Tibial nerve (tissue), 4 donors: Measurements from ENCODE around the gene CA5B. TPM values are rescaled to one million over a fixed set of nuclear protein-coding genes. Genes with fewer than 3 reads are reported as not detected.
"Not testable (repeated sequence)": the region's sequence is repeated elsewhere in the genome, so short reads cannot be mapped to it uniquely, and the experiment has no call there.

Source experiments
- DNase-seq, 2 donors: peaks; one replicate each; pipeline ENCODE4 v3.0.0-alpha.2; 2019; ENCODE audit warnings: low spot score in 2 of 2
- H3K27ac ChIP-seq, 4 donors: fragments of 200-600 bp; sonication (generic) in 3 of 4; one replicate each; pipeline ENCODE4 v1.5.1; 2017 to 2019; ENCODE audit warnings: mild to moderate bottlenecking in 1 of 4
- H3K27me3 ChIP-seq, 2 donors: fragments of 200-600 bp; sonication (generic) in 1 of 2; one replicate each; pipeline versions ENCODE4 v1.5.1 to v1.6.0; 2017 to 2019
- H3K36me3 ChIP-seq, 3 donors: fragments of 200-600 bp; sonication (generic); one replicate each; pipeline ENCODE4 v1.5.1; 2018 to 2019
- H3K4me1 ChIP-seq, 4 donors: fragments of 200-600 bp; sonication (generic) in 3 of 4; one replicate each; pipeline ENCODE4 v1.5.1; 2017 to 2019
- H3K4me3 ChIP-seq, 4 donors: fragments of 200-600 bp; sonication (generic) in 3 of 4; one replicate each; pipeline ENCODE4 v1.5.1; 2017 to 2019; ENCODE audit warnings: mild to moderate bottlenecking in 1 of 4, moderate library complexity in 1 of 4
- H3K9me3 ChIP-seq, 4 donors: fragments of 200-600 bp; sonication (generic) in 3 of 4; one replicate each; pipeline ENCODE4 v1.5.1; 2017 to 2019
- EP300 ChIP-seq, 2 donors: sonication (generic); formaldehyde crosslinking; IDR thresholded peaks; one replicate each; pipeline ENCODE4 v1.6.1; 2017; ENCODE audit warnings: antibody characterized with exemption in 2 of 2, mild to moderate bottlenecking in 1 of 2
- POLR2A ChIP-seq, 2 donors: fragments of 450-650 bp; IDR thresholded peaks; one replicate each; pipeline ENCODE4 v1.6.1; 2017; ENCODE audit warnings: antibody characterized with exemption in 2 of 2, mild to moderate bottlenecking in 2 of 2, moderate library complexity in 2 of 2
- WGBS, 2 donors: methylation state at CpG; one replicate each; pipeline ENCODE4 v1.1.5; 2018; 5-methylcytosine and 5-hydroxymethylcytosine counted together
- total RNA-seq, 4 donors: library from RNA; depleted of rRNA; stranded (reverse); fragments of >200 nt; gene quantifications; one replicate each; pipeline ENCODE4 v1.1.0, GENCODE V29; 2016
- TF ChIP-seq, protein P1 (sequence below), 5 experiments: fragments of 200-600 bp in 3 of 5; fragments of 450-650 bp in 2 of 5; sonication (generic) in 3 of 5; IDR thresholded peaks; one replicate each; pipeline ENCODE4 v1.5.1; 2016 to 2019; ENCODE audit warnings: antibody characterized with exemption in 5 of 5, mild to moderate bottlenecking in 3 of 5, moderate library complexity in 2 of 5

The CA5B gene
- total RNA-seq, 4 donors from 2014 or later, result 9.6 to 17.6 (median 12.5) TPM

DNA sequence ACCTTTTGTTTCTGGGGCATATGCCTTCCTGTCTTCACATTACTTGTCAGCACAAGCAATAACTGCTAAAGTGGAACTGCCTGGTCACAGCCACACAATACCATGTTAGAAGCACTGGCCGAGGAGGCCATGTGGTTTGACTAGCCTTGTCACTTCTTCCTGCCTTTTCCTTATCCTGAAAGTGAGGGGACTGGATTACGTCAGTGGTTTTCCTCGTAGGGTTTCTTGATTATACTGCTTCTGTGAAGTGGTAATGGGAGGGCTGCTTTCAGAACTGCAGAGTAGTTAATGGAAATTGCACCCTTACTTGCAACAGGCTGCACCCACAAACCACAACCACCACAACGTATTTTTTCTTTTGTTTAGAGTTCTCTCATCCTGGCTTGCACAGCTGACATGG lies 78.8 kb downstream of the CA5B start:
- H3K27ac ChIP-seq, result no peak overlapping the region
- H3K9me3 ChIP-seq, result no peaks in the 10 kb centered on the region
- DNase-seq, result no peak
- no peak overlapping the region for H3K4me3 ChIP-seq
- no peaks in the 10 kb centered on the region for H3K27me3 ChIP-seq
- no peaks in the 10 kb centered on the region for H3K4me1 ChIP-seq
- WGBS, 2 donors, result 45 to 69% methylated on average over 4 of the region's 4 CpGs
- no peak for TF ChIP-seq POLR2A (IDR thresholded peaks at IDR 0.05)
- TF ChIP-seq, protein P1, sequence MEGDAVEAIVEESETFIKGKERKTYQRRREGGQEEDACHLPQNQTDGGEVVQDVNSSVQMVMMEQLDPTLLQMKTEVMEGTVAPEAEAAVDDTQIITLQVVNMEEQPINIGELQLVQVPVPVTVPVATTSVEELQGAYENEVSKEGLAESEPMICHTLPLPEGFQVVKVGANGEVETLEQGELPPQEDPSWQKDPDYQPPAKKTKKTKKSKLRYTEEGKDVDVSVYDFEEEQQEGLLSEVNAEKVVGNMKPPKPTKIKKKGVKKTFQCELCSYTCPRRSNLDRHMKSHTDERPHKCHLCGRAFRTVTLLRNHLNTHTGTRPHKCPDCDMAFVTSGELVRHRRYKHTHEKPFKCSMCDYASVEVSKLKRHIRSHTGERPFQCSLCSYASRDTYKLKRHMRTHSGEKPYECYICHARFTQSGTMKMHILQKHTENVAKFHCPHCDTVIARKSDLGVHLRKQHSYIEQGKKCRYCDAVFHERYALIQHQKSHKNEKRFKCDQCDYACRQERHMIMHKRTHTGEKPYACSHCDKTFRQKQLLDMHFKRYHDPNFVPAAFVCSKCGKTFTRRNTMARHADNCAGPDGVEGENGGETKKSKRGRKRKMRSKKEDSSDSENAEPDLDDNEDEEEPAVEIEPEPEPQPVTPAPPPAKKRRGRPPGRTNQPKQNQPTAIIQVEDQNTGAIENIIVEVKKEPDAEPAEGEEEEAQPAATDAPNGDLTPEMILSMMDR (IDR thresholded peaks at IDR 0.05), result no peak
- no peak for TF ChIP-seq EP300 (IDR thresholded peaks at IDR 0.05)
- peaks cover 0 to 19% (median 2%) of the 10 kb centered on the region in 3 donors for H3K36me3 ChIP-seq

DNA sequence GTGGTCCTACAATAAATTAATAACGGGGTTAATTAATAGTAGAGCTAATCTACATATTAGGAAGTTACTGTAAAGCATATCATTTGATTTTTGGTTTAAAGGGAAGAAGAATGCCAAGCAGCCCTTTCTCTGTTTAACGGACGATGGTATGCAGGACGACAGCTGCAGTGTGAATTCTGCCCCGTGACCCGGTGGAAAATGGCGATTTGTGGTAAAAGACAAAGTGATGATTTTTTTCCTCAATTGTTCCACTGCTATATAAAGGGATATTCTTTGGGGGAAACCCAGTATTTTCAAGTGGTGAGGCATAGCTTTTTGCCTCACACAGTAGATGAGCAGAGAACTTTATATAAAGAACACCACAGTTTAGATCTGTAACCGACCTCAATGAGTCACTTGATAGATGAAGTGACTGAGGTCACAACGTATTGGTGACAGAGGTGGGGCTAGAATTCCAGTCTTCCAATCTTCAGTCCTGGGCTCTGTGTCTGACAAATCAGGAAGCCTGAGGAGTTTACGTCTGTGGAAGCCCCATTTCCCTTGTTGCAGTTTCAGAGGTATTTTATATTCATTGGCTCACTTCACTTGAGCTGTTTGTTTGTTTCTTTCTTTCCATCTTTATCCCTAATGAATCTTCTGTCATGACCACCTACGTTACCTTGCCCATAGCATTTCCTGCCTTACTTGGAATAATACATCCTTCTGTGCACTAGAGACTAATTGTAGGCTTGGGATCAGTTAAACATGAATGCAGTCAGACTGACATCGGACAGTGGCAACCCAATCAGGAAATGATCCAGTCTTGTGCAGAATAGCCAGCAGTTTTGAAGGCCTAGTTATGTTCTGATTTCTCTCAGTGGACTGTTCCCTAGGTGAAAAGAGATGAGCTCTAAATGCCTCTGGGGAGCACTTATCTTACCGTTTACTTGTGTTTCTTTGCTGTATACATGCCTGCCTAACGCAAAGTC lies 82.3 kb downstream of the CA5B start:
- no peak for DNase-seq
- Histone ChIP-seq H3K27ac (no peak overlapping the region), H3K27me3 (no peaks in the 10 kb centered on the region), H3K4me3 (no peak overlapping the region), H3K9me3 (no peaks in the 10 kb centered on the region), H3K4me1 (no peaks in the 10 kb centered on the region), H3K36me3 (peaks cover 0 to 20% (median 2%) of the 10 kb centered on the region in 3 donors)
- WGBS, 2 donors, result 47 to 67% methylated on average over 14 of the region's 14 CpGs
- TF ChIP-seq, protein P1 (IDR thresholded peaks at IDR 0.05), result no peak
- TF ChIP-seq POLR2A (IDR thresholded peaks at IDR 0.05) (no peak), EP300 (IDR thresholded peaks at IDR 0.05) (no peak)

DNA sequence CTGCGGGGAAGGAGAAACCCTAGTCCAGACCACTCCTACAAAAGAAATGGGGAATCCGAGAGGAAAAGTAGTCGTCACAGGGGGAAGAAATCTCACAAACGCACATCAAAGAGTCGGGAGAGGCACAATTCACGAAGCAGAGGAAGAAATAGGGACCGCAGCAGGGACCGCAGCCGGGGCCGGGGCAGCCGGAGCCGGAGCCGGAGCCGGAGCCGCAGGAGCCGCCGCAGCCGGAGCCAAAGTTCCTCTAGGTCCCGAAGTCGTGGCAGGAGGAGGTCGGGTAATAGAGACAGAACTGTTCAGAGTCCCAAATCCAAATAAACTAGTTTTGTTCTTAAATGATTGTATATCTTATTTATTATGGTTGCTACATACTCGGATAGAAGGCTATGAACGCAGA lies 84.9 kb downstream of the CA5B start:
- no peak overlapping the region for H3K4me3 ChIP-seq
- H3K27me3 ChIP-seq, result no peaks in the 10 kb centered on the region
- no peaks in the 10 kb centered on the region for H3K4me1 ChIP-seq
- DNase-seq, result no peak
- H3K9me3 ChIP-seq, result no peaks in the 10 kb centered on the region
- no peak for TF ChIP-seq EP300 (IDR thresholded peaks at IDR 0.05)
- TF ChIP-seq, protein P1 (IDR thresholded peaks at IDR 0.05), result no peak
- TF ChIP-seq POLR2A (IDR thresholded peaks at IDR 0.05), result no peak
- no peak overlapping the region for H3K27ac ChIP-seq
- peaks cover 0 to 7% (median 0%) of the 10 kb centered on the region in 3 donors for H3K36me3 ChIP-seq
- 92 to 94% methylated on average over 18 to 23 of the region's 23 CpGs for WGBS, 2 donors

DNA sequence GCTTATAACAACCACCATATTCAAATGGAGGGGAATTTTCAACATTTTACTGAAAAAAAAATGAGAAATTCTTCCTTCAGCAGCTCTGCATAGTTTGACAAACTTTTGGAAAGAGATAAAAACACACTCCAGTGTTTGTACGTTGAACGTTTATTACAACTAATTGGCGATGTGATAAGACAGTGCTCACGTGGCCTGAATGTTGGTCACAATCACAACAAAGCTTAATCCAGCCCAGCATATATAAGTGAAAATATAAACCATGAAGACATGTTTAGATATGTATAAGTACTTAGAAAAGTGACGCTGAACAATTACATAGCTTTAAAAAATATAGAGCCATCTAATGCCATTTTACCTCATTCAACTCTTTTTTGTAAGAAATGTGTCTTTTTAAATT lies 87.9 kb downstream of the CA5B start:
- Histone ChIP-seq H3K27ac (no peak overlapping the region), H3K27me3 (no peaks in the 10 kb centered on the region), H3K4me3 (no peak overlapping the region), H3K36me3 (peaks cover 0 to 5% (median 0%) of the 10 kb centered on the region in 3 donors), H3K4me1 (no peaks in the 10 kb centered on the region), H3K9me3 (no peaks in the 10 kb centered on the region)
- no peak for TF ChIP-seq POLR2A (IDR thresholded peaks at IDR 0.05)
- TF ChIP-seq, protein P1 (IDR thresholded peaks at IDR 0.05), result no peak
- TF ChIP-seq EP300 (IDR thresholded peaks at IDR 0.05), result no peak
- DNase-seq, result no peak
- 68 to 84% methylated on average over 5 of the region's 5 CpGs for WGBS, 2 donors

DNA sequence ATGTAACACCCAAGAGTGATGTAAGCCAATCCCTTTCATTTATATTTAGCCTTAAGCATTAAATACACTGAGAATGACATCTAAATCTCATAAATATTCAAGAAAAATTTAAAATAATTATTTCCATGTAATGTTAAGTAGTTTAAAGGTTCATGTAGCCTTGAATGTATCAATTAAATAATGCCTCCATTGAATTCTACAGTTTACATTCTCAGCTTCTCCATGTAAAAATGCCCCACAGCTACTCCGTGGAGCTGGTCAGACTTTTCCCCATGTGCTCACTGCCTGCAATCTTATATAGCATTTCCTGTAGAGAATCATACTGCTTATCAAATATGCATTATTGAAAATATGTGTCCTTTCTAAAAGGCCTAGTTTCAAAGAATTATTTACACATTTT lies 91.1 kb downstream of the CA5B start:
- Histone ChIP-seq H3K27ac (no peak overlapping the region), H3K36me3 (no peaks in the 10 kb centered on the region), H3K9me3 (no peaks in the 10 kb centered on the region), H3K4me1 (no peaks in the 10 kb centered on the region), H3K27me3 (no peaks in the 10 kb centered on the region), H3K4me3 (no peak overlapping the region)
- WGBS, 2 donors, result 55 to 79% methylated on average over 1 of the region's 1 CpG
- DNase-seq, result no peak
- no peak for TF ChIP-seq POLR2A (IDR thresholded peaks at IDR 0.05)
- TF ChIP-seq, protein P1 (IDR thresholded peaks at IDR 0.05), result no peak
- no peak for TF ChIP-seq EP300 (IDR thresholded peaks at IDR 0.05)

DNA sequence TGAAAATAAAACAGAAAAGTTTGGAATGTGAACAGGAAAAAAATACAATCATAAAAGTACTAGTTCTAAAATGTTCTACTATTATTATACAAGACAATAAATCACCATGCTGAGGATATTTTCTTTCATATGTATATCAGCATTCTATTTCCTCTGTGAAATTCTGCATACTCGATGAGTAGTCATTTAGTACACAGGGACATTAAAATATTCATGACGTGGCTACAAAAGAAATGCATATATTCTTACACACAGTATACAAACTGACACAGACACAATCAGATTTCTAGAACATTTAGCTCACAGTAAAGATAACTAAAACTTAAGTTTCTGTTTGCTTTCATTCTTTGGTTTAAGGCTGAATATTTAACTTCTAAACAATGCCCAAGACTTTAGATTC lies 93.3 kb downstream of the CA5B start:
- not testable (repeated sequence) for DNase-seq, H3K4me3 ChIP-seq, H3K9me3 ChIP-seq, H3K27ac ChIP-seq, H3K27me3 ChIP-seq, H3K4me1 ChIP-seq, H3K36me3 ChIP-seq
- 38 to 53% methylated on average over 1 to 2 of the region's 2 CpGs for WGBS, 2 donors
